Body of pancreas (tissue), 4 donors: ENCODE results near the gene RAB6B. TPM values are rescaled to one million over a fixed set of nuclear protein-coding genes. Genes with fewer than 3 reads are reported as not detected.
A peak's percentile ranks its signal among the peaks of the same experiment; 100 is the strongest.

Experiments used
- ATAC-seq: fragments of 150-250 bp; one replicate; pipeline ENCODE4 v1.9.1; 2016
- DNase-seq, 4 donors: peaks; one replicate each; pipeline ENCODE4 v3.0.0-alpha.2; 2019
- H3K27ac ChIP-seq, 4 donors: fragments of 200-600 bp; sonication (generic); 1 replicate in 3 of 4; 2 replicates in 1 of 4; pipeline versions ENCODE4 v1.5.1 to v1.6.1; 2016 to 2019; ENCODE audit warnings: mild to moderate bottlenecking in 1 of 4, mixed read lengths in 1 of 4, moderate library complexity in 1 of 4
- H3K27me3 ChIP-seq, 2 donors: fragments of 200-600 bp; sonication (generic); one replicate each; pipeline ENCODE4 v1.6.0; 2016; ENCODE audit warnings: mild to moderate bottlenecking in 1 of 2
- H3K36me3 ChIP-seq, 2 donors: fragments of 200-600 bp; sonication (generic); replicated peaks in 1 of 2; 2 replicates each; pipeline ENCODE4 v1.5.1; 2016; ENCODE audit warnings: low read depth in 2 of 2; ENCODE audit not compliant: insufficient read depth in 1 of 2
- H3K4me1 ChIP-seq: fragments of 200-600 bp; sonication (generic); one replicate; pipeline ENCODE4 v1.6.0; 2016
- H3K4me3 ChIP-seq, 2 donors: fragments of 200-600 bp; sonication (generic); 1 replicate in 1 of 2; 2 replicates in 1 of 2; pipeline ENCODE4 v1.5.1; 2016 to 2019
- H3K9me3 ChIP-seq, 3 donors: fragments of 200-600 bp; sonication (generic); 1 replicate in 2 of 3; 2 replicates in 1 of 3; pipeline ENCODE4 v1.5.1; 2016
- POLR2A ChIP-seq, 3 donors: fragments of 450-650 bp; IDR thresholded peaks; one replicate each; pipeline ENCODE4 v1.6.1; 2016; ENCODE audit warnings: antibody characterized with exemption in 3 of 3, mild to moderate bottlenecking in 2 of 3
- WGBS, 2 donors: methylation state at CpG; one replicate each; pipeline ENCODE4 v1.1.5; 2017; 5-methylcytosine and 5-hydroxymethylcytosine counted together
- intact Hi-C: fragments of 100-400 bp; cut with DNase I; formaldehyde crosslinking; loops from one replicate; pipeline ENCODE4 v1.15.1; 2023
- total RNA-seq, 2 donors: library from RNA; depleted of rRNA; stranded (reverse); fragments of >200 nt; gene quantifications; one replicate each; pipeline ENCODE4 v1.1.0, GENCODE V29; 2016
- TF ChIP-seq, protein P1 (sequence below), 7 experiments: fragments of 450-650 bp in 4 of 7; fragments of 200-600 bp in 3 of 7; sonication (generic) in 3 of 7; IDR thresholded peaks; one replicate each; pipeline ENCODE4 v1.5.1; 2016 to 2019; ENCODE audit warnings: antibody characterized with exemption in 7 of 7

The RAB6B gene
- total RNA-seq, 2 donors from 2014 or later = 2.6 to 3.0 TPM

DNA sequence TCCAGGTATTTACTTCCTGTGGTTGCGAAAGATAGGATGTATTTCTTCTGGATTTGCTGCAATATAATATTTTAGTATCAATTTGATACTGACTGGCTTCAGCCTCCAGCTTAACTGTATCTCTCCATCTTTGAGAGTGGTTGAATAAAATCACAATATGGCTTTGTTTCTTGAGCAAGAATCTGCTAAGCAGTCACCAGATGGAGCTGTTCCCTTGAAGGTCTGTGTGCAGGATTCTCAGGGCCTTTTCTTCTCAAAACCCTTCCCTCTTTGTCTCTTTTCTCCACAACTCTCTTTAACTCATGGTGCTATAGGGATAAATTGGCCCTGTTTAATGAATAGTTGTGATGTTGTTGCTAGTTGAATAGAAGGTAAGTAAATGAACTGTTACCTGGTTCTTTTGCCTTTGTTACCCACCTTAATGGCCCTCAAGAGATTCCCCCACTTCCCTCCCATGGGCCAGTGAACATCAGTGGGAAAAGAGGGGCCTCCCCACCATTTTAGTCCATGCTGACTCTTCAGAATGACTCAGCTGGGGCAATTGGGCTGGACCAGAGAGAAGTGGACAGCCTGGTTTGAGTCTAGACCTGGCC lies 34.8 kb upstream of the RAB6B start:
- H3K4me3 ChIP-seq = no peak overlapping the region
- no peaks in the 10 kb centered on the region for H3K36me3 ChIP-seq
- no peaks in the 10 kb centered on the region for H3K27me3 ChIP-seq
- H3K27ac ChIP-seq = no peak overlapping the region
- DNase-seq (peak in 1 of 4 donors; percentile 30), ATAC-seq (no peak)
- no peak for TF ChIP-seq POLR2A (IDR thresholded peaks at IDR 0.05)
- TF ChIP-seq, protein P1, sequence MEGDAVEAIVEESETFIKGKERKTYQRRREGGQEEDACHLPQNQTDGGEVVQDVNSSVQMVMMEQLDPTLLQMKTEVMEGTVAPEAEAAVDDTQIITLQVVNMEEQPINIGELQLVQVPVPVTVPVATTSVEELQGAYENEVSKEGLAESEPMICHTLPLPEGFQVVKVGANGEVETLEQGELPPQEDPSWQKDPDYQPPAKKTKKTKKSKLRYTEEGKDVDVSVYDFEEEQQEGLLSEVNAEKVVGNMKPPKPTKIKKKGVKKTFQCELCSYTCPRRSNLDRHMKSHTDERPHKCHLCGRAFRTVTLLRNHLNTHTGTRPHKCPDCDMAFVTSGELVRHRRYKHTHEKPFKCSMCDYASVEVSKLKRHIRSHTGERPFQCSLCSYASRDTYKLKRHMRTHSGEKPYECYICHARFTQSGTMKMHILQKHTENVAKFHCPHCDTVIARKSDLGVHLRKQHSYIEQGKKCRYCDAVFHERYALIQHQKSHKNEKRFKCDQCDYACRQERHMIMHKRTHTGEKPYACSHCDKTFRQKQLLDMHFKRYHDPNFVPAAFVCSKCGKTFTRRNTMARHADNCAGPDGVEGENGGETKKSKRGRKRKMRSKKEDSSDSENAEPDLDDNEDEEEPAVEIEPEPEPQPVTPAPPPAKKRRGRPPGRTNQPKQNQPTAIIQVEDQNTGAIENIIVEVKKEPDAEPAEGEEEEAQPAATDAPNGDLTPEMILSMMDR (IDR thresholded peaks at IDR 0.05) = peak in 6 of 7 experiments; percentile 14 to 55 (median 45)
- 67 to 77% methylated on average over 1 of the region's 1 CpG for WGBS, 2 donors
- intact Hi-C loops = no loop called here
- H3K4me1 ChIP-seq = peaks cover 16% of the 10 kb centered on the region
- no peaks in the 10 kb centered on the region for H3K9me3 ChIP-seq

- ATAC-seq = no peak
- Histone ChIP-seq H3K9me3 (no peaks in the 10 kb centered on the region), H3K4me1 (peaks cover 16% of the 10 kb centered on the region), H3K36me3 (no peaks in the 10 kb centered on the region), H3K27me3 (no peaks in the 10 kb centered on the region), H3K4me3 (no peak overlapping the region), H3K27ac (no peak overlapping the region)
- intact Hi-C loops = no loop called here
- 71 to 75% methylated on average over 14 of the region's 14 CpGs for WGBS, 2 donors
- DNase-seq = no peak
- no peak for TF ChIP-seq POLR2A (IDR thresholded peaks at IDR 0.05)
- TF ChIP-seq, protein P1 (IDR thresholded peaks at IDR 0.05) = no peak
Measured at GRCh38 chr3:133928903-133929607, 33.4 kb upstream of the RAB6B start.

DNA sequence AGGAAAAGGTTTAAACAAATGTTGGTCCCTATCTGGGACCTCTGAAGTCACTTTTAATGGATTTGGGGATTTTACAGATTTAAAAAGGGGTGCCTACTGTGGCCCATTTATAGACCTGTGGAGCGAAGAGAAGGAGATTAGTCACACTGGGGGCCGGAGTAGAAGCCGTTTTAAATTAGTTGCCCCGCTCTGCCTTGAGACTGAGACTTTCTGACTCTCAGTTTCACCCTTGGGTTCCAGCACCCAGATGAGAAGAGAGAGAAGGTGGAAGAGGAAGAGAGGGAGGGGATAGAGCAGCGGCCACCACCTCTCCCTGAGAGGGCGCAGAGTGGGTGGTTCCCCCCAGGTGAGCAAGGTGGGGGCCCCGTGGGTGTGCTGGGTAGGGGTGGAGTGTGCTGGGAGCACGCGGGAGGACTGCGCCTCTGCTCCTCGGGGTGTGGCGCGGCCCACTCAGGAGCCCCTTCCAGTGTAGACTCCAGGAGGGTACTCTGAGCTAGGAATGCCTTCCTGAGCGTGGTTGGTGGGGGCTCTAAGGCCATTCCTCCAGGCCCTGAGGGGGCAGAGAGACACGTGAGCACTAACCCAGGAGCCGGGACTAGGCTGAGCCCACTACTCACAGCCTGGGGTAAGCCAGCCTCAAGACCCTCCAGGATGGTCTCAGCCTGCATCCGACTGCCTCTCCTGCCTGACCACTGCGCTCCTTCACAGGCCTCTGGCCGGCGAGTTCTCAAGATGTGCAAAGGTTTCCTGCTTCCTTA lies 32.6 kb upstream of the RAB6B start:
- 64 to 77% methylated on average over 17 to 20 of the region's 20 CpGs for WGBS, 2 donors
- Histone ChIP-seq H3K9me3 (no peaks in the 10 kb centered on the region), H3K4me3 (no peak overlapping the region), H3K36me3 (no peaks in the 10 kb centered on the region), H3K27me3 (no peaks in the 10 kb centered on the region), H3K4me1 (peaks cover 16% of the 10 kb centered on the region), H3K27ac (no peak overlapping the region)
- intact Hi-C loops = no loop called here
- DNase-seq = no peak
- no peak for ATAC-seq
- TF ChIP-seq POLR2A (IDR thresholded peaks at IDR 0.05) = no peak
- TF ChIP-seq, protein P1 (IDR thresholded peaks at IDR 0.05) = no peak

GRCh38 chr3:133927540-133928066 lies 31.9 kb upstream of the RAB6B start:
- no peaks in the 10 kb centered on the region for H3K27me3 ChIP-seq
- DNase-seq (peak; percentile 35 to 75 (median 54)), ATAC-seq (peak; percentile 73)
- intact Hi-C loops = no loop called here
- 1 to 4% methylated on average over 15 to 50 of the region's 51 CpGs for WGBS, 2 donors
- no peaks in the 10 kb centered on the region for H3K36me3 ChIP-seq
- no peak overlapping the region for H3K4me3 ChIP-seq
- TF ChIP-seq, protein P1 (IDR thresholded peaks at IDR 0.05) = peak; percentile 45 to 85 (median 76)
- TF ChIP-seq POLR2A (IDR thresholded peaks at IDR 0.05) = no peak
- H3K4me1 ChIP-seq = peaks cover 16% of the 10 kb centered on the region
- no peak overlapping the region for H3K27ac ChIP-seq
- no peaks in the 10 kb centered on the region for H3K9me3 ChIP-seq
